Nephron (organoid): ENCODE measurements around the gene ARSI.
A peak's percentile ranks its signal among the peaks of the same experiment; 100 is the strongest.

ENCODE experiments used
- H3K27ac Mint-ChIP-seq, 3 experiments: 2 replicates each; pipeline ENCODE4 v1.8.0; 2020; ENCODE audit warnings: mixed read lengths in 3 of 3, mild to moderate bottlenecking in 2 of 3, moderate library complexity in 1 of 3
- H3K27me3 Mint-ChIP-seq: 2 replicates; pipeline ENCODE4 v1.8.0; 2021; ENCODE audit warnings: low read depth, mild to moderate bottlenecking, moderate library complexity, mixed read lengths
- H3K36me3 Mint-ChIP-seq: 2 replicates; pipeline ENCODE4 v1.8.0; 2020; ENCODE audit warnings: low read depth, mixed read lengths
- H3K4me1 Mint-ChIP-seq: 2 replicates; pipeline ENCODE4 v1.8.0; 2020; ENCODE audit warnings: mixed read lengths
- H3K4me3 Mint-ChIP-seq, 3 experiments: 2 replicates each; pipeline ENCODE4 v1.8.0; 2020; ENCODE audit warnings: mild to moderate bottlenecking in 3 of 3, mixed read lengths in 3 of 3, moderate library complexity in 2 of 3
- H3K9me3 Mint-ChIP-seq: 2 replicates; pipeline ENCODE4 v1.8.0; 2020; ENCODE audit warnings: mixed read lengths
- CTCF ChIP-seq, 3 experiments: fragments of 200-600 bp; sonication (generic); IDR thresholded peaks; one replicate each; pipeline ENCODE4 v1.5.0; 2021; ENCODE audit warnings: antibody characterized with exemption in 3 of 3; ENCODE audit not compliant: unreplicated experiment in 3 of 3

The ARSI gene

GRCh38 chr5:150258130-150258529 lies 44.6 kb downstream of the ARSI start:
- peaks cover 4% of the 10 kb centered on the region for H3K27me3 Mint-ChIP-seq
- H3K9me3 Mint-ChIP-seq: no peaks in the 10 kb centered on the region
- H3K36me3 Mint-ChIP-seq: no peaks in the 10 kb centered on the region
- TF ChIP-seq CTCF (IDR thresholded peaks at IDR 0.05; ENCODE audit: unreplicated experiment in 3 of 3): no peak
- H3K27ac Mint-ChIP-seq: no peak overlapping the region
- H3K4me3 Mint-ChIP-seq: no peak overlapping the region
- peaks cover 12% of the 10 kb centered on the region for H3K4me1 Mint-ChIP-seq

- no peak for TF ChIP-seq CTCF (IDR thresholded peaks at IDR 0.05; ENCODE audit: unreplicated experiment in 3 of 3)
- Mint-ChIP-seq H3K36me3 (no peaks in the 10 kb centered on the region), H3K9me3 (no peaks in the 10 kb centered on the region), H3K4me1 (peaks cover 12% of the 10 kb centered on the region), H3K27ac (no peak overlapping the region), H3K4me3 (no peak overlapping the region), H3K27me3 (peaks cover 4% of the 10 kb centered on the region)
Observed at GRCh38 chr5:150257424-150257823, 45.3 kb downstream of the ARSI start.

GRCh38 chr5:150256410-150257064 lies 46.2 kb downstream of the ARSI start:
- Mint-ChIP-seq H3K27ac (peak overlapping the region in 2 of 3 experiments; percentile 29 to 73), H3K4me3 (no peak overlapping the region), H3K9me3 (no peaks in the 10 kb centered on the region), H3K27me3 (no peaks in the 10 kb centered on the region), H3K4me1 (peaks cover 12% of the 10 kb centered on the region), H3K36me3 (no peaks in the 10 kb centered on the region)
- TF ChIP-seq CTCF (IDR thresholded peaks at IDR 0.05; ENCODE audit: unreplicated experiment in 3 of 3): peak in 1 of 3 experiments; percentile 12

- no peaks in the 10 kb centered on the region for H3K36me3 Mint-ChIP-seq
- peak overlapping the region in 2 of 3 experiments; percentile 29 to 73 for H3K27ac Mint-ChIP-seq
- H3K27me3 Mint-ChIP-seq: no peaks in the 10 kb centered on the region
- no peak for TF ChIP-seq CTCF (IDR thresholded peaks at IDR 0.05; ENCODE audit: unreplicated experiment in 3 of 3)
- H3K9me3 Mint-ChIP-seq: no peaks in the 10 kb centered on the region
- H3K4me1 Mint-ChIP-seq: peaks cover 12% of the 10 kb centered on the region
- H3K4me3 Mint-ChIP-seq: no peak overlapping the region
Observed at GRCh38 chr5:150255659-150256409, 46.9 kb downstream of the ARSI start.

- H3K4me3 Mint-ChIP-seq: no peak overlapping the region
- H3K9me3 Mint-ChIP-seq: no peaks in the 10 kb centered on the region
- no peaks in the 10 kb centered on the region for H3K36me3 Mint-ChIP-seq
- H3K27ac Mint-ChIP-seq: peak overlapping the region in 1 of 3 experiments; percentile 37
- peaks cover 12% of the 10 kb centered on the region for H3K4me1 Mint-ChIP-seq
- H3K27me3 Mint-ChIP-seq: no peaks in the 10 kb centered on the region
- TF ChIP-seq CTCF (IDR thresholded peaks at IDR 0.05; ENCODE audit: unreplicated experiment in 3 of 3): no peak
Observed at GRCh38 chr5:150254774-150255173, 47.9 kb downstream of the ARSI start.
